DND-41 (cell line): ENCODE results near the gene IDUA.

Source experiments
- ATAC-seq: fragments of 200-7000 bp; cut with Tn5 transposase; 3 replicates; pipeline ENCODE4 v1.9.1; 2021; ENCODE audit warnings: low read depth; ENCODE audit not compliant: insufficient read depth
- DNase-seq: peaks from one replicate; pipeline ENCODE4 v3.0.0-alpha.2; 2020
- H2AFZ ChIP-seq: 2 replicates; pipeline ENCODE4 v1.6.0; 2012; ENCODE audit warnings: low read depth, low read length
- H3K27ac ChIP-seq: 2 replicates; pipeline ENCODE4 v1.5.1; 2012; ENCODE audit warnings: low read length, inconsistent platforms
- H3K27me3 ChIP-seq: fragments of 200-600 bp; sonication (generic); 2 replicates; pipeline ENCODE4 v1.6.0; 2012; ENCODE audit warnings: low read length, mild to moderate bottlenecking, inconsistent platforms; ENCODE audit not compliant: insufficient read depth, poor library complexity
- H3K36me3 ChIP-seq: 2 replicates; pipeline ENCODE4 v1.5.1; 2012; ENCODE audit warnings: low read length, inconsistent platforms; ENCODE audit not compliant: insufficient read depth
- H3K4me1 ChIP-seq: 2 replicates; pipeline ENCODE4 v1.5.1; 2012; ENCODE audit warnings: mild to moderate bottlenecking, low read length; ENCODE audit not compliant: insufficient read depth
- H3K4me2 ChIP-seq: 2 replicates; pipeline ENCODE4 v1.6.0; 2012; ENCODE audit warnings: mild to moderate bottlenecking, moderate library complexity, low read length, inconsistent platforms; ENCODE audit not compliant: insufficient read depth
- H3K4me3 ChIP-seq, 2 experiments: fragments of 200-600 bp in 1 of 2; shearing (Covaris generic) in 1 of 2; 2 replicates each; pipeline ENCODE4 v1.5.1; 2012 to 2016; ENCODE audit warnings: inconsistent platforms in 2 of 2, low read length in 2 of 2, mild to moderate bottlenecking in 2 of 2, low read depth in 1 of 2, moderate library complexity in 1 of 2
- H3K79me2 ChIP-seq: 2 replicates; pipeline ENCODE4 v1.6.0; 2012; ENCODE audit warnings: low read length, inconsistent platforms; ENCODE audit not compliant: insufficient read depth
- H3K9ac ChIP-seq: 2 replicates; pipeline ENCODE4 v1.6.0; 2012; ENCODE audit warnings: low read depth, mild to moderate bottlenecking, inconsistent platforms, low read length, moderate library complexity
- H3K9me3 ChIP-seq: 2 replicates; pipeline ENCODE4 v1.5.1; 2012; ENCODE audit warnings: low read length, moderate library complexity, mild to moderate bottlenecking, inconsistent platforms; ENCODE audit not compliant: insufficient read depth, severe bottlenecking
- H4K20me1 ChIP-seq: 2 replicates; pipeline ENCODE4 v1.6.0; 2012; ENCODE audit warnings: low read length; ENCODE audit not compliant: insufficient read depth
- CTCF ChIP-seq: IDR thresholded peaks from 2 replicates; pipeline ENCODE4 v1.5.1; 2012; ENCODE audit warnings: borderline replicate concordance, low read length, moderate library complexity, mild to moderate bottlenecking; ENCODE audit not compliant: poor library complexity, severe bottlenecking; ENCODE audit errors: extremely low read depth
- EZH2 ChIP-seq: IDR thresholded peaks from 3 replicates; pipeline ENCODE4 v1.6.1; 2012; ENCODE audit warnings: borderline replicate concordance, low read depth, mild to moderate bottlenecking, moderate library complexity, low read length, inconsistent platforms; ENCODE audit not compliant: severe bottlenecking

IDUA gene

DNA sequence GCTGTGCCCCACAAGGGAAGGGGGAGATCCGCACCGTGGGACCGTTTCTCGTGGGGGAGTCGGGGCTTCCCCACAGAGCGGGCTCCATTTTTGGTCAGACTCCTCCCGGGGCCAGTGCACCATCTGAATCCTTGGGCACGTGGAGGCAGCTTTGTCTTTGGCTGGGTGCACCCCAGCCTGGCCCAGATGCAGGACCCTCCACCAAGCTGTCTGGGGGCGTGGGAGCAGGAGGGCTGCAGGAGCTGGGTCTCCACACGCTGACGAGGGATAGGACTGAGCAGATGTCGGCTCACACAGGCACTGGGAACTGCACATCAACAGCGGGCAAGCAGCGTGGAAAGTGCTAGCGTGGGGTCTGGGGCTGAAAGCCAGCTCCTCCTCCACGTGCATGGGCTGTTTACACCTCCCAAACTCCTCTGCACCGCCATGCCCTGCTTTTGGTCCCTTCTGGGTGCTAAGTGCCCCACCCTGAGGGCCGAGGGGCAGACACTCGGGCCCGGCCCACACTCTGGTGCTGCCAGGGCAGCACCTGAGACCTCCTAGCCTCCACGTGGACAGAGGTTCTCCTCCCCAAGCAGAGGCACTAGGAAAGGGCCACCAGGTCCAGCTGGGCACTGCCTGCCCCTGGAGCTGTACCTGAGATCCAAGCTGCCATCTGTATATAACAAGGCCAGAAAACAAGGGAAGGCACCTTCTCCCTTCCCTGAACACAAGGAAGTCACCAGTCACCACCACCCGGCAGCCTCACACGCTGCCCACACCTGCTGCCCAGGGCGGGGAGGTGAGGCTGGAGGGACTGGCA lies 27.3 kb upstream of the IDUA start:
- Histone ChIP-seq H3K9ac (no peak overlapping the region), H3K4me1 (no peaks in the 10 kb centered on the region), H3K27ac (no peak overlapping the region), H2AFZ (no peak overlapping the region), H3K9me3 (no peaks in the 10 kb centered on the region), H3K4me3 (no peak overlapping the region), H4K20me1 (peaks cover 13% of the 10 kb centered on the region), H3K4me2 (no peak overlapping the region), H3K27me3 (no peaks in the 10 kb centered on the region), H3K36me3 (peaks cover 69% of the 10 kb centered on the region), H3K79me2 (no peaks in the 10 kb centered on the region)
- no peak for TF ChIP-seq CTCF
- TF ChIP-seq EZH2: no peak
- no peak for DNase-seq
- no peak for ATAC-seq

- peaks cover 13% of the 10 kb centered on the region for H4K20me1 ChIP-seq
- H3K36me3 ChIP-seq: peaks cover 71% of the 10 kb centered on the region
- no peak overlapping the region for H3K4me3 ChIP-seq
- no peaks in the 10 kb centered on the region for H3K79me2 ChIP-seq
- no peaks in the 10 kb centered on the region for H3K27me3 ChIP-seq
- no peaks in the 10 kb centered on the region for H3K4me1 ChIP-seq
- no peaks in the 10 kb centered on the region for H3K9me3 ChIP-seq
- no peak overlapping the region for H3K27ac ChIP-seq
- no peak for TF ChIP-seq CTCF
- TF ChIP-seq EZH2: no peak
- no peak overlapping the region for H2AFZ ChIP-seq
- no peak overlapping the region for H3K4me2 ChIP-seq
- H3K9ac ChIP-seq: no peak overlapping the region
- DNase-seq (no peak), ATAC-seq (no peak)
These were observed 26.7 kb upstream of the IDUA start for GRCh38 chr4:960140-960635.

DNA sequence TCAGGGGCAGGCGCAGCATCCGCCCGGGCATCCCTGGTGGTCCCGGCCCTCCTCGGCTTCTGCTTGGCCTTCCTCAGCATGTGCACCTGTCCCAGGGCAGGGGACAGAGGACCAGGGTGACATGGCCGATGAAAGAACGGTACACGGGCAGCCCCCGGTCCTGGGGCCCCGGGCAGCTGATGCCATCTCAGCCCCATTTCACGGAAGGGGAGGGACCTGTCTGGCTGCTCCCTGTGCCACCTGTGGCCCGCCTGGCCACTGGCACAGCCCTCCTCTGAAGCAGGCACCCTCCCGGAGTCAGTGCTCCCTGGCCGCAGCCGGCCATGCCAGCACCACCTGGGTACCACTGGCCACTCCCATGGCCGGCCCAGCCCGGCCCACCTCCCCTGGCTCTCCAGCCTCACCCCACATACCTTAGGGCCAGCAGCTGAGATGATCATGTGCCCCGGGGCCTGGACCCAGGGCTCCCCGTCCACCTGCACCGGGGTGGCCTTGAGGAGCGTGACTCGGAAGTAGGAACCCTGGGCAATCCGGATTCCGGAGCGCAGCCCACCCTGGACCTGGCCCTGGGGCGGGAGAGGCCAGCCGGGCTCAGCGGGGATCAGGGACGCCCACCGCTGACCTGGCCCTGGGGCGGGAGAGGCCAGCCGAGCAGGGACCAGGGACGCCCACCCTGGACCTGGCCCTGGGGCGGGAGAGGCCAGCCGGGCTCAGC lies 26.1 kb upstream of the IDUA start:
- Histone ChIP-seq H3K4me2 (no peak overlapping the region), H3K9ac (no peak overlapping the region), H3K4me3 (no peak overlapping the region), H3K4me1 (no peaks in the 10 kb centered on the region), H2AFZ (no peak overlapping the region), H3K79me2 (no peaks in the 10 kb centered on the region), H3K27me3 (no peaks in the 10 kb centered on the region), H4K20me1 (peaks cover 13% of the 10 kb centered on the region), H3K27ac (no peak overlapping the region), H3K36me3 (peaks cover 75% of the 10 kb centered on the region), H3K9me3 (no peaks in the 10 kb centered on the region)
- TF ChIP-seq CTCF: no peak
- ATAC-seq: no peak
- no peak for DNase-seq
